Nephron progenitor cell (in vitro differentiated cells): ENCODE measurements around the gene NECTIN2.

Source experiments
- DNase-seq: peaks from one replicate; pipeline ENCODE4 v3.0.0; 2021
- H3K27ac Mint-ChIP-seq: 2 replicates; pipeline ENCODE4 v1.8.0; 2021; ENCODE audit warnings: mild to moderate bottlenecking, moderate library complexity, mixed read lengths
- H3K27me3 Mint-ChIP-seq: 2 replicates; pipeline ENCODE4 v1.8.0; 2021; ENCODE audit warnings: mild to moderate bottlenecking, low read depth, mixed read lengths; ENCODE audit not compliant: poor library complexity
- H3K36me3 Mint-ChIP-seq: 2 replicates; pipeline ENCODE4 v1.8.0; 2021; ENCODE audit warnings: low read depth, mixed read lengths
- H3K4me1 Mint-ChIP-seq: 2 replicates; pipeline ENCODE4 v1.8.0; 2021; ENCODE audit warnings: mixed read lengths
- H3K4me3 Mint-ChIP-seq: 2 replicates; pipeline ENCODE4 v1.8.0; 2021; ENCODE audit warnings: mild to moderate bottlenecking, moderate library complexity, mixed read lengths
- H3K9me3 Mint-ChIP-seq: 2 replicates; pipeline ENCODE4 v1.8.0; 2021; ENCODE audit warnings: mild to moderate bottlenecking, moderate library complexity, mixed read lengths
- CTCF ChIP-seq: fragments of 200-600 bp; sonication (generic); IDR thresholded peaks from 2 replicates; pipeline ENCODE4 v1.5.0; 2021; ENCODE audit warnings: antibody characterized with exemption

The NECTIN2 gene

GRCh38 chr19:44866664-44867063 is 20.6 kb downstream of the NECTIN2 start:
- Mint-ChIP-seq H3K27ac (no peak overlapping the region), H3K9me3 (peaks cover under 1% of the 10 kb centered on the region), H3K27me3 (no peaks in the 10 kb centered on the region), H3K4me3 (no peak overlapping the region), H3K4me1 (no peaks in the 10 kb centered on the region), H3K36me3 (peaks cover 63% of the 10 kb centered on the region)
- no peak for DNase-seq
- no peak for TF ChIP-seq CTCF

GRCh38 chr19:44867578-44867977 is 21.5 kb downstream of the NECTIN2 start:
- Mint-ChIP-seq H3K4me1 (no peaks in the 10 kb centered on the region), H3K27me3 (no peaks in the 10 kb centered on the region), H3K36me3 (peaks cover 63% of the 10 kb centered on the region), H3K9me3 (no peaks in the 10 kb centered on the region), H3K27ac (peak overlapping the region; percentile 83), H3K4me3 (no peak overlapping the region)
- no peak for TF ChIP-seq CTCF
- DNase-seq = no peak

- Mint-ChIP-seq H3K4me3 (no peak overlapping the region), H3K36me3 (peaks cover 77% of the 10 kb centered on the region), H3K27ac (peak overlapping the region; percentile 65), H3K4me1 (no peaks in the 10 kb centered on the region), H3K9me3 (no peaks in the 10 kb centered on the region), H3K27me3 (peaks cover 3% of the 10 kb centered on the region)
- DNase-seq = no peak
- no peak for TF ChIP-seq CTCF
These were observed 23.8 kb downstream of the NECTIN2 start for GRCh38 chr19:44869733-44870470.

GRCh38 chr19:44871809-44872208 is 25.7 kb downstream of the NECTIN2 start:
- TF ChIP-seq CTCF = no peak
- Mint-ChIP-seq H3K4me3 (no peak overlapping the region), H3K4me1 (peaks cover 10% of the 10 kb centered on the region), H3K36me3 (peaks cover 75% of the 10 kb centered on the region), H3K27ac (peak overlapping the region; percentile 85), H3K27me3 (peaks cover 7% of the 10 kb centered on the region), H3K9me3 (no peaks in the 10 kb centered on the region)
- DNase-seq = no peak

- Mint-ChIP-seq H3K27ac (peak overlapping the region; percentile 18), H3K9me3 (no peaks in the 10 kb centered on the region), H3K4me1 (peaks cover 17% of the 10 kb centered on the region), H3K36me3 (peaks cover 69% of the 10 kb centered on the region), H3K27me3 (peaks cover 7% of the 10 kb centered on the region), H3K4me3 (no peak overlapping the region)
- no peak for TF ChIP-seq CTCF
- DNase-seq = no peak
These were observed 26.6 kb downstream of the NECTIN2 start for GRCh38 chr19:44872661-44873060.

GRCh38 chr19:44874317-44874716 is 28.2 kb downstream of the NECTIN2 start:
- H3K27me3 Mint-ChIP-seq = peaks cover 7% of the 10 kb centered on the region
- H3K4me3 Mint-ChIP-seq = no peak overlapping the region
- no peaks in the 10 kb centered on the region for H3K9me3 Mint-ChIP-seq
- H3K27ac Mint-ChIP-seq = peak overlapping the region; percentile 97
- no peak for DNase-seq
- H3K4me1 Mint-ChIP-seq = peaks cover 31% of the 10 kb centered on the region
- peaks cover 55% of the 10 kb centered on the region for H3K36me3 Mint-ChIP-seq
- TF ChIP-seq CTCF = no peak
